ENCODE data around the gene FGF22.
"Not testable (repeated sequence)": the region's sequence is repeated elsewhere in the genome, so short reads cannot be mapped to it uniquely, and the experiment has no call there.

Gene FGF22

DNA sequence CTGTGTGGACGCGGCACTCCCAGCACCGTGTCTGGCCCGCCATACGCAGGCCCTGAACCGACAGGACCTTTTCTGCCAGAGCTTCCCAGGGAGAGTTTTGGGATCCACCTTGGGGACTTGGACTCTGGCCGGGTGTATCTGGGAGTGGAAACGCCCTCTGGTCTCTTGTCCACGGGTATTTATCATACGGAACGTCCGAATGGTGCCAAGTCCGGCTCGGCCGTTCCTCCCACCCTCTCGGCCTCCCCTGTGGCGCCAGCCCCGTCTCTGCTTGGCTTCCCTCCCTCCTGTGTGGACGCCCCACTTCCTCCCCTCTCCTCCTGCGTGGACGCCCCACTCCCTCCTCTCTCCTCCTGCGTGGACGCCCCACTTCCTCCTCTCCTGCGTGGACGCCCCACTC is 37.9 kb upstream of the FGF22 start:
- Histone ChIP-seq H3K36me3 (ENCODE audit: control insufficient read depth, insufficient read depth, low read length) (no peaks in the 10 kb centered on the region), H3K4me3 (ENCODE audit: low read depth, low read length) (no peak overlapping the region), H3K9ac (no peak overlapping the region), H2AFZ (no peak overlapping the region), H3K9me3 (ENCODE audit: control insufficient read depth, low read length) (no peaks in the 10 kb centered on the region), H3K4me1 (no peaks in the 10 kb centered on the region), H3K79me2 (no peaks in the 10 kb centered on the region), H3K27me3 (ENCODE audit: control insufficient read depth, insufficient read depth, low read length) (no peaks in the 10 kb centered on the region), H3K27ac (no peak overlapping the region), H3K4me2 (ENCODE audit: low read length) (no peak overlapping the region)
- TF ChIP-seq, protein P1, sequence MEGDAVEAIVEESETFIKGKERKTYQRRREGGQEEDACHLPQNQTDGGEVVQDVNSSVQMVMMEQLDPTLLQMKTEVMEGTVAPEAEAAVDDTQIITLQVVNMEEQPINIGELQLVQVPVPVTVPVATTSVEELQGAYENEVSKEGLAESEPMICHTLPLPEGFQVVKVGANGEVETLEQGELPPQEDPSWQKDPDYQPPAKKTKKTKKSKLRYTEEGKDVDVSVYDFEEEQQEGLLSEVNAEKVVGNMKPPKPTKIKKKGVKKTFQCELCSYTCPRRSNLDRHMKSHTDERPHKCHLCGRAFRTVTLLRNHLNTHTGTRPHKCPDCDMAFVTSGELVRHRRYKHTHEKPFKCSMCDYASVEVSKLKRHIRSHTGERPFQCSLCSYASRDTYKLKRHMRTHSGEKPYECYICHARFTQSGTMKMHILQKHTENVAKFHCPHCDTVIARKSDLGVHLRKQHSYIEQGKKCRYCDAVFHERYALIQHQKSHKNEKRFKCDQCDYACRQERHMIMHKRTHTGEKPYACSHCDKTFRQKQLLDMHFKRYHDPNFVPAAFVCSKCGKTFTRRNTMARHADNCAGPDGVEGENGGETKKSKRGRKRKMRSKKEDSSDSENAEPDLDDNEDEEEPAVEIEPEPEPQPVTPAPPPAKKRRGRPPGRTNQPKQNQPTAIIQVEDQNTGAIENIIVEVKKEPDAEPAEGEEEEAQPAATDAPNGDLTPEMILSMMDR (IDR thresholded peaks at IDR 0.05) = no peak

DNA sequence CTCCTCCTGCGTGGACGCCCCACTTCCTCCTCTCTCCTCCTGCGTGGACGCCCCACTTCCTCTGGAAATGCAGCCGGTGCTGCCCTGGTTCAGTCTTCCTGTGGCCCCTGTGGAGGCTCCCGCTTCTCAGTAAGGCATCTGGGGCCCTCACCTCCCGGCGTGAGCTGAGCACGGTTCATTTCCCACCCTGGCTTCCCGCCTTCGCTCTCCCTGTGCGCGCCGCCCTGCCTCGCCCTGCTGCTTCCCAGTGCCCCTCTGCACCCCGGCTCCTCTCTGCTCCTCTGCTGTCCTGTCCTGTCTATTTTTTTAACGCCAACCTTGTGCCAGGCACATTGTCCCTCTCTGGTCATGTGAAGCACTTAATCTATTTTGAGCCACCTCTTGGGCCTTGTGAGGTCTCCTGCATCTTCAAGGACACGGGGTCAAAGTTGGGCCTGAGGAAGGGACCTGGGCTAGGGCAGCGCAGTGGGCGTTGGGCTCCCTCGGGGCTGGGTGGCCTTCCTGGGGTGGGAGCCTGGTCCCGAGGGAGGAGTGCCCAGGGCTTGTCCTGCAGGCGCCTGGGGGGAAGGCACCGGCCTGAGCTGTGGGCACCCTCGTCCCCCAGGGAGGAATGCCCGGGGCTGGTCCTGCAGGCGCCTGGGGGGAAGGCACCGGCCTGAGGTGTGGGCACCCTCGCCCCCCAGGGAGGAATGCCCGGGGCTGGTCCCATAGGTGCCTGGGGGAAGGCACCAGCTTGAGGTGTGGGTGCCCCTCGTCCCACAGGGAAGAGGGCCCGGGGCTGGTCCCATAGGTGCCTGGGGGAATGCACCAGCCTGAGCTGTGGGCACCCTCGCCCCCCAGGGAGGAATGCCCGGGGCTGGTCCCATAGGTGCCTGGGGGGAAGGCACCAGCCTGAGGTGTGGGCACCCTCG is 37.0 kb upstream of the FGF22 start:
- H3K27ac ChIP-seq = no peak overlapping the region

DNA sequence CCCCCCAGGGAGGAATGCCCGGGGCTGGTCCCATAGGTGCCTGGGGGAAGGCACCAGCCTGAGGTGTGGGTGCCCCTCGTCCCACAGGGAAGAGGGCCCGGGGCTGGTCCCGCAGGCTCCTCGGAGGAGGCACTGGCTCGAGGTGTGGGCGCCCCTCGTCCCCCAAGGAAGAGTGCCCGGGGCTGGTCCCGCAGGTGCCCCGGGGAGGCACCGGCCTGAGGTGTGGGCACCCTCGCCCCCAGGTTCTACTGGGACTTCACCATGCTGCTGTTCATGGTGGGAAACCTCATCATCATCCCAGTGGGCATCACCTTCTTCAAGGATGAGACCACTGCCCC is 36.4 kb upstream of the FGF22 start:
- H3K27me3 ChIP-seq (ENCODE audit: control insufficient read depth, insufficient read depth, low read length); H3K27ac ChIP-seq; H3K36me3 ChIP-seq (ENCODE audit: control insufficient read depth, insufficient read depth, low read length); H3K4me2 ChIP-seq (ENCODE audit: low read length); H3K9ac ChIP-seq; H3K4me3 ChIP-seq (ENCODE audit: low read depth, low read length); H3K4me1 ChIP-seq; H2AFZ ChIP-seq; H3K9me3 ChIP-seq (ENCODE audit: control insufficient read depth, low read length); H3K79me2 ChIP-seq: not testable (repeated sequence)

More for the DNA sequence above, 37.0 kb upstream of the FGF22 start:
- no peaks in the 10 kb centered on the region for H3K36me3 ChIP-seq (ENCODE audit: control insufficient read depth, insufficient read depth, low read length)
- H3K4me3 ChIP-seq (ENCODE audit: low read depth, low read length) = no peak overlapping the region
- H3K4me1 ChIP-seq = no peaks in the 10 kb centered on the region
- H3K79me2 ChIP-seq = no peaks in the 10 kb centered on the region
- no peak overlapping the region for H3K9ac ChIP-seq
- no peaks in the 10 kb centered on the region for H3K9me3 ChIP-seq (ENCODE audit: control insufficient read depth, low read length)
- no peak overlapping the region for H2AFZ ChIP-seq
- H3K4me2 ChIP-seq (ENCODE audit: low read length) = no peak overlapping the region
- no peaks in the 10 kb centered on the region for H3K27me3 ChIP-seq (ENCODE audit: control insufficient read depth, insufficient read depth, low read length)
- TF ChIP-seq, protein P1 (IDR thresholded peaks at IDR 0.05) = no peak

DNA sequence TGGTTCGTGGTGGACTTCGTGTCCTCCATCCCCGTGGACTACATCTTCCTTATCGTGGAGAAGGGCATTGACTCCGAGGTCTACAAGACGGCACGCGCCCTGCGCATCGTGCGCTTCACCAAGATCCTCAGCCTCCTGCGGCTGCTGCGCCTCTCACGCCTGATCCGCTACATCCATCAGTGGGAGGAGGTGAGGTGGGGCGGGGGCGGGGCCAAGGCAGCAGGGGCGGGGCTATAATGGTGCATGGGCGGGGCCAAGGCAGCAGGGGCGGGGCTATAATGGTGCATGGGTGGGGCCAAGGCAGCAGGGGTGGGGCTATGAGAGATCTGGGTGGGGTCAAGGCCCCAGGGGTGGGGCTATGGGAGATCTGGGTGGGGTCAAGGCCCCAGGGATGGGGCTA is 35.9 kb upstream of the FGF22 start:
- not testable (repeated sequence) for H3K4me3 ChIP-seq (ENCODE audit: low read depth, low read length); H2AFZ ChIP-seq; H3K4me1 ChIP-seq; H3K36me3 ChIP-seq (ENCODE audit: control insufficient read depth, insufficient read depth, low read length); H3K9ac ChIP-seq; H3K9me3 ChIP-seq (ENCODE audit: control insufficient read depth, low read length); H3K27me3 ChIP-seq (ENCODE audit: control insufficient read depth, insufficient read depth, low read length); H3K27ac ChIP-seq; H3K79me2 ChIP-seq; H3K4me2 ChIP-seq (ENCODE audit: low read length)

DNA sequence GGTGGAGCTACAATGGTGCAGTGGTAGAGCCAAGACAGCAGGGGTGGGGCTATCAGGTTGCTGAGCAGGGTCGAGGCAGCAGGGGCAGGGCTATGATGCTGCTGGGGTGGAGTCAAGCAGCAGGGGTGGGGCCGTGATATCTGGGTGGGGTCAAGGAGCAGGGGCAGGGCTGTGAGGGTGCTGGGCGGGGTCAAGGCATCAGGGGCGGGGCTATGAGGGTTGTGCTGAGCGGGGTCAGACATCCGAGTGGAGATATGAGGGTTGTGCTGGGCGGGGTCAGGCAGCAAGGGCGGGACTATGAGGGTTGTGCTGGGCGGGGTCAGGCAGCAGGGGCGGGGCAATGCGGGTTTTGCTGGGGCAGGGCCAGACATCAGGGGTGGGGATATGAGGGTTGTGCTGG is 35.3 kb upstream of the FGF22 start:
- Histone ChIP-seq H3K27me3 (ENCODE audit: control insufficient read depth, insufficient read depth, low read length) (no peaks in the 10 kb centered on the region), H3K4me1 (no peaks in the 10 kb centered on the region), H3K9ac (no peak overlapping the region), H3K4me3 (ENCODE audit: low read depth, low read length) (no peak overlapping the region), H3K27ac (no peak overlapping the region), H2AFZ (no peak overlapping the region), H3K4me2 (ENCODE audit: low read length) (no peak overlapping the region), H3K9me3 (ENCODE audit: control insufficient read depth, low read length) (no peaks in the 10 kb centered on the region), H3K36me3 (ENCODE audit: control insufficient read depth, insufficient read depth, low read length) (no peaks in the 10 kb centered on the region), H3K79me2 (no peaks in the 10 kb centered on the region)
- TF ChIP-seq, protein P1 (IDR thresholded peaks at IDR 0.05) = no peak

DNA sequence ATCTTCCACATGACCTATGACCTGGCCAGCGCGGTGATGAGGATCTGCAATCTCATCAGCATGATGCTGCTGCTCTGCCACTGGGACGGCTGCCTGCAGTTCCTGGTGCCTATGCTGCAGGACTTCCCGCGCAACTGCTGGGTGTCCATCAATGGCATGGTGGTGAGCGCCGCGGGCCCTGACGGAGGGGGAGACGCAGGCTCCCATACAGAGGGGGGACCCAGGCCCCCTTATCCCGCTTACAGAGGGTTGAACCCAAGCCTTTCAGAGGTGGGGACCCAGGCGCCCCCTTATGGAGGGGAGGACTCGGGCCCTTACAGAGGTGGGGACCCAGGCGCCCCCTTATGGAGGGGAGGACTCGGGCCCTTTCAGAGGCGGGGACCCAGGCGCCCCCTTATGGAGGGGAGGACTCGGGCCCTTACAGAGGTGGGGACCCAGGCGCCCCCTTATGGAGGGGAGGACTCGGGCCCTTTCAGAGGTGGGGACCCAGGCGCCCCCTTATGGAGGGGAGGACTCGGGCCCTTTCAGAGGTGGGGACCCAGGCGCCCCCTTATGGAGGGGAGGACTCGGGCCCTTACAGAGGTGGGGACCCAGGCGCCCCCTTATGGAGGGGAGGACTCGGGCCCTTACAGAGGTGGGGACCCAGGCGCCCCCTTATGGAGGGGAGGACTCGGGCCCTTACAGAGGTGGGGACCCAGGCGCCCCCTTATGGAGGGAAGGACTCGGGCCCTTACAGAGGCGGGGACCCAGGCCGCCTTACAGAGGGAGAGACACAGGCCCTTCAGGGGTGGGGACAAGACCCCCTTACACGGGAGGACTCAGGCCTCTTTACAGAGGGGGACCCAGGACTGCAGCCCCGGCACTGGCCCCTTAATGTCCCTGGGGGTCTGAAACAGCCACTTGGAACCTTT is 34.4 kb upstream of the FGF22 start:
- not testable (repeated sequence) for H3K27me3 ChIP-seq (ENCODE audit: control insufficient read depth, insufficient read depth, low read length); H3K9me3 ChIP-seq (ENCODE audit: control insufficient read depth, low read length); H3K79me2 ChIP-seq; H3K36me3 ChIP-seq (ENCODE audit: control insufficient read depth, insufficient read depth, low read length); H3K27ac ChIP-seq; H3K9ac ChIP-seq; H3K4me1 ChIP-seq; H3K4me2 ChIP-seq (ENCODE audit: low read length); H3K4me3 ChIP-seq (ENCODE audit: low read depth, low read length); H2AFZ ChIP-seq

All from parathyroid adenoma (tissue), 2 donors.